Endothelial cell of umbilical vein (primary cell): ENCODE results near the gene MEN1. TPM values are rescaled to one million over a fixed set of nuclear protein-coding genes. Genes with fewer than 3 reads are reported as not detected.

ENCODE experiments used
- BruUV-seq: library from RNA; stranded (reverse); fragments of 400-500 nt; replicated peaks from 2 replicates; lab custom pipeline; 2021; lab: Mats Ljungman, UMichigan
- CTCF ChIA-PET: fragments of 300-600, 350-600 bp; sonication (Branson Sonifier 250); formaldehyde crosslinking; loops from one replicate; lab custom pipeline; 2021; ENCODE audit warnings: antibody characterized with exemption, inconsistent platforms; lab: Charles Lee
- POLR2A ChIA-PET: fragments of 300-600, 350-600 bp; sonication (Branson Sonifier 250); formaldehyde crosslinking; loops from one replicate; lab custom pipeline; 2021; ENCODE audit warnings: antibody characterized with exemption, inconsistent platforms; lab: Charles Lee
- DNase-seq: peaks from one replicate; pipeline ENCODE4 v3.0.0-alpha.2; 2011; ENCODE audit warnings: low read depth, low spot score
- FAIRE-seq: peaks from 2 replicates; lab custom pipeline; 2011; peaks lifted over from hg19 to GRCh38; lab: Jason Lieb, UNC
- H2AFZ ChIP-seq: 2 replicates; pipeline ENCODE4 v1.6.0; 2012; ENCODE audit warnings: low read depth, low read length, control low read depth, inconsistent platforms
- H3K27ac ChIP-seq: 2 replicates; pipeline ENCODE4 v1.5.1; 2011; ENCODE audit warnings: low read depth, mild to moderate bottlenecking, control low read depth, low read length, moderate library complexity; ENCODE audit not compliant: insufficient read depth
- H3K27me3 ChIP-seq, 2 experiments: 2 replicates each; pipeline versions ENCODE4 v1.6.0 to v1.6.1; 2011; ENCODE audit warnings: low read length in 2 of 2, mixed read lengths in 1 of 2; ENCODE audit not compliant: control insufficient read depth in 2 of 2, insufficient read depth in 2 of 2
- H3K36me3 ChIP-seq, 2 experiments: 2 replicates in 1 of 2; 3 replicates in 1 of 2; pipeline ENCODE4 v1.5.1; 2011; ENCODE audit warnings: low read length in 2 of 2, mild to moderate bottlenecking in 1 of 2, moderate library complexity in 1 of 2; ENCODE audit not compliant: control insufficient read depth in 2 of 2, insufficient read depth in 2 of 2; ENCODE audit errors: extremely low read depth in 1 of 2
- H3K4me1 ChIP-seq: 3 replicates; pipeline ENCODE4 v1.5.1; 2011; ENCODE audit warnings: mild to moderate bottlenecking, low read length; ENCODE audit not compliant: control insufficient read depth, insufficient read depth; ENCODE audit errors: extremely low read depth
- H3K4me2 ChIP-seq: 2 replicates; pipeline ENCODE4 v1.6.1; 2011; ENCODE audit warnings: low read length, control low read depth, mixed read lengths; ENCODE audit not compliant: insufficient read depth
- H3K4me3 ChIP-seq, 3 experiments: fragments of 200-600 bp in 1 of 3; sonication (generic), shearing (Covaris generic) in 1 of 3; replicated peaks in 1 of 3; 2 replicates each; pipeline ENCODE4 v1.5.1; 2011 to 2016; ENCODE audit warnings: control low read depth in 3 of 3, low read length in 3 of 3, mild to moderate bottlenecking in 2 of 3, inconsistent platforms in 1 of 3, low read depth in 1 of 3, moderate library complexity in 1 of 3; ENCODE audit not compliant: insufficient read depth in 1 of 3
- H3K79me2 ChIP-seq: 2 replicates; pipeline ENCODE4 v1.6.0; 2012; ENCODE audit warnings: low read length, inconsistent platforms; ENCODE audit not compliant: control insufficient read depth, insufficient read depth
- H3K9ac ChIP-seq: replicated peaks from 2 replicates; pipeline ENCODE3; 2011; ENCODE audit warnings: low read length, control low read depth; ENCODE audit not compliant: insufficient read depth; ENCODE audit errors: extremely low read depth
- H3K9me1 ChIP-seq: replicated peaks from 3 replicates; pipeline ENCODE4 v1.6.0; 2011; ENCODE audit warnings: mild to moderate bottlenecking, low read length; ENCODE audit not compliant: control insufficient read depth, insufficient read depth; ENCODE audit errors: extremely low read depth
- H3K9me3 ChIP-seq: replicated peaks from 2 replicates; pipeline ENCODE4 v1.5.1; 2012; ENCODE audit warnings: low read length, inconsistent platforms; ENCODE audit not compliant: control insufficient read depth, insufficient read depth
- H4K20me1 ChIP-seq: replicated peaks from 2 replicates; pipeline ENCODE3; 2011; ENCODE audit warnings: mild to moderate bottlenecking, low read length; ENCODE audit not compliant: control insufficient read depth, insufficient read depth; ENCODE audit errors: extremely low read depth
- CTCF ChIP-seq, 2 donors: IDR thresholded peaks; 1 replicate in 1 of 2; 2 replicates in 1 of 2; pipeline ENCODE4 v1.5.1; 2011; ENCODE audit warnings: low read length in 2 of 2, mild to moderate bottlenecking in 2 of 2, moderate library complexity in 2 of 2, control low read depth in 1 of 2, inconsistent platforms in 1 of 2, low read depth in 1 of 2; ENCODE audit not compliant: insufficient read depth in 1 of 2; ENCODE audit errors: extremely low read depth in 1 of 2
- EZH2 ChIP-seq: IDR thresholded peaks from 2 replicates; pipeline ENCODE4 v1.6.1; 2012; ENCODE audit warnings: borderline replicate concordance, low read depth, mild to moderate bottlenecking, moderate library complexity, low read length, inconsistent platforms; ENCODE audit not compliant: severe bottlenecking
- FOS ChIP-seq: IDR thresholded peaks from 2 replicates; pipeline ENCODE4 v1.6.1; 2011; ENCODE audit warnings: mild to moderate bottlenecking, low read length, moderate library complexity, borderline replicate concordance; ENCODE audit not compliant: insufficient read depth
- GATA2 ChIP-seq: IDR thresholded peaks from 2 replicates; pipeline ENCODE4 v1.7.0; 2011; ENCODE audit warnings: low read depth, mild to moderate bottlenecking, moderate library complexity, mixed read lengths, low read length; ENCODE audit not compliant: insufficient read length, insufficient read depth
- JUN ChIP-seq: IDR thresholded peaks from 2 replicates; pipeline ENCODE4 v1.6.1; 2011; ENCODE audit warnings: borderline replicate concordance, low read depth; ENCODE audit not compliant: insufficient read length, insufficient read depth
- MAX ChIP-seq: IDR thresholded peaks from 2 replicates; pipeline ENCODE4 v1.6.1; 2011; ENCODE audit not compliant: insufficient read depth, insufficient read length
- MYC ChIP-seq: IDR thresholded peaks from one replicate; pipeline ENCODE4 v1.6.1; 2011; ENCODE audit warnings: mild to moderate bottlenecking, low read depth, low read length
- POLR2A ChIP-seq: IDR thresholded peaks from 2 replicates; pipeline ENCODE4 v1.6.1; 2012; ENCODE audit warnings: low read depth, mild to moderate bottlenecking, control low read depth, low read length
- POLR2AphosphoS5 ChIP-seq: IDR thresholded peaks from 2 replicates; pipeline ENCODE4 v1.6.1; 2012; ENCODE audit warnings: low read depth, mild to moderate bottlenecking, control low read depth, low read length, moderate library complexity; ENCODE audit not compliant: insufficient read depth
- dilution Hi-C: fragments of 300-500 bp; cut with MboI; formaldehyde crosslinking; loops from one replicate; pipeline ENCODE4 v1.15.0; 2019; ENCODE audit warnings: low sequenced_read_pairs; ENCODE audit not compliant: extremely low pct_ligation_motif_present
- intact Hi-C: fragments of 100-400 bp; cut with micrococcal nuclease; formaldehyde crosslinking; loops from one replicate; pipeline ENCODE4 v1.10.0; 2022
- polyA plus RNA-seq, 4 experiments: library from polyadenylated mRNA; depleted of rRNA in 3 of 4; stranded (reverse) in 3 of 4; unstranded in 1 of 4; fragments of >200 nt; gene quantifications; 2 replicates each; pipeline versions ENCODE4 v1.2.1 to v1.2.3, GENCODE V29; 2011 to 2012; ENCODE audit warnings: missing spikeins in 1 of 4
- total RNA-seq: library from RNA; stranded (reverse); gene quantifications from 2 replicates; pipeline ENCODE4 v1.2.3, GENCODE V29; 2021

MEN1 gene
- total and polyA plus RNA-seq, 2 donors (not counting 3 experiments of a cell fraction or from before 2014, with no cell fraction given): 41.1 to 43.1 TPM

- Histone ChIP-seq H3K9ac (no peak overlapping the region), H2AFZ (no peak overlapping the region), H3K79me2 (peaks cover 23% of the 10 kb centered on the region), H3K9me1 (no peaks in the 10 kb centered on the region), H3K4me1 (peaks cover 37% of the 10 kb centered on the region), H3K4me3 (no peak overlapping the region), H3K27me3 (no peaks in the 10 kb centered on the region), H3K4me2 (no peak overlapping the region), H3K36me3 (peaks cover 0 to 13% of the 10 kb centered on the region in 2 experiments), H3K27ac (peak overlapping the region; percentile 74), H3K9me3 (no peaks in the 10 kb centered on the region), H4K20me1 (no peaks in the 10 kb centered on the region)
- POLR2A ChIA-PET: interaction anchor here (1.0 to 2.8 kb wide), 4 partner anchors 10 to 24 kb away, joined by 3 to 18 read pairs (median 11); partner anchors contain the start of gene EHD1
- no peak for DNase-seq
- BruUV-seq: no TSS peak
- intact Hi-C loops (loop anchor here (2.0 kb wide), 1 partner anchor 63 kb away; the partner anchor contains the start of gene ATG2A), dilution Hi-C loops (no loop called here)
- FAIRE-seq: no peak
- TF ChIP-seq FOS (no peak), JUN (no peak), MAX (no peak), GATA2 (no peak), CTCF (IDR thresholded peaks at IDR 0.05; ENCODE audit: extremely low read depth in 1 of 2, insufficient read depth in 1 of 2, low read depth in 1 of 2, low read length in 2 of 2) (no peak), POLR2AphosphoS5 (no peak), MYC (no peak), POLR2A (no peak), EZH2 (no peak)
- CTCF ChIA-PET: interaction anchor here (1.7 to 9.1 kb wide), 4 partner anchors 10 to 34 kb away, joined by 7 to 101 read pairs (median 44); partner anchors contain the start of genes CDC42BPG and EHD1
Observed at GRCh38 chr11:64854157-64854533, 43.8 kb upstream of the MEN1 start.
